Dendritic cell treated with granulocyte-macrophage colony-stimulating factor and Interleukin-4, amounts not matched to agents 40 ng/mL and 50 ng/mL, for 4 days (primary cell): ENCODE results near the gene MAS1L.

Experiments used
- H3K27ac Mint-ChIP-seq: one replicate; pipeline ENCODE4 v1.8.0; 2022; ENCODE audit warnings: mild to moderate bottlenecking, mixed read lengths
- H3K27me3 Mint-ChIP-seq: one replicate; pipeline ENCODE4 v1.8.0; 2022; ENCODE audit warnings: mild to moderate bottlenecking, mixed read lengths
- H3K36me3 Mint-ChIP-seq: one replicate; pipeline ENCODE4 v1.8.0; 2022; ENCODE audit warnings: low read depth, mixed read lengths
- H3K4me1 Mint-ChIP-seq: one replicate; pipeline ENCODE4 v1.8.0; 2022; ENCODE audit warnings: low read depth, mixed read lengths
- H3K4me3 Mint-ChIP-seq: one replicate; pipeline ENCODE4 v1.8.0; 2022; ENCODE audit warnings: mild to moderate bottlenecking, moderate library complexity, mixed read lengths
- H3K9me3 Mint-ChIP-seq: one replicate; pipeline ENCODE4 v1.8.0; 2022; ENCODE audit warnings: mixed read lengths
- intact Hi-C: fragments of 100-400 bp; cut with micrococcal nuclease; formaldehyde crosslinking; loops from one replicate; pipeline ENCODE4 v1.15.0; 2022

MAS1L gene

DNA sequence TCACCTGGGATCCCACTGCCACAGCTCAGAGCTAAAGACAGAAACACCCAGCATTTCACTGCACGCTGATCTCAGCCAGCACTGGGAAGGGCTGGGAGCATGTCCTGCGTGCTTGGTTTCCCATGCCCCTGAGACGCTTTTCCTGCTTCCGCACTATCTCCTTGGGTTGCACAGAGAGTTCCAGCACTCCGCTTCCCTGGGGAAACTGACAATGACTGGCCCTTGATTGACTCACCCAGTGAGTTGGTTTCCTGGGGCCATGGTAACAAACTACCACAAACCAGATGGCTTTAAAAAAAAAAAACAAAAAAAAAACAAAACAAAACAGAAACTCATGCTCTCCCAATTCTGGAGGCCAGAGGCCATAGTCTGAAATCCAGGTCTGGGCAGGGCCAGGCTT lies 14.8 kb upstream of the MAS1L start:
- no peaks in the 10 kb centered on the region for H3K4me1 Mint-ChIP-seq
- no peaks in the 10 kb centered on the region for H3K36me3 Mint-ChIP-seq
- H3K27me3 Mint-ChIP-seq = no peaks in the 10 kb centered on the region

DNA sequence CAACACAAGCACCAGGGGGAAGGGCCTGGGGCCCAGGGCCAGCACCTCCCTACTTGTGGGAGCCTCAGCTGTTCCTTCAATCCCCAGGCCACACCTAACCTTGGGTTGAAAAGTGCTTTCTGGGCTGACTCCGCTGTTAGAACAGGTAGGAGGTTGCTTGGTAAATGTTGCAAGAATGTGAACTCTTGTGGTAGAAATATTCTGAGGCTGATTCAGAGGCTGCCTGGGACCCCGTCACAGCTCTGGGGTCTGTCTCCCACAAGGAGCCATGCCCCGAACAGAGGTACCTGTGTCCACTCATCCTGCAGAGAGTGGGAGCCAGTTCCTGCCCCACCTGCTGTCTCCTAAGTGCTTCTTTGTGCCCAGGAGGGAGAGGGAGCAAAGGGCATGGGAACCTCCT lies 14.4 kb upstream of the MAS1L start:
- no peaks in the 10 kb centered on the region for H3K36me3 Mint-ChIP-seq
- intact Hi-C loops = no loop called here
- no peaks in the 10 kb centered on the region for H3K27me3 Mint-ChIP-seq
- H3K4me3 Mint-ChIP-seq = no peak overlapping the region
- H3K4me1 Mint-ChIP-seq = no peaks in the 10 kb centered on the region
- H3K27ac Mint-ChIP-seq = no peak overlapping the region
- no peaks in the 10 kb centered on the region for H3K9me3 Mint-ChIP-seq

More for the DNA sequence above, 14.8 kb upstream of the MAS1L start:
- Mint-ChIP-seq H3K9me3 (no peaks in the 10 kb centered on the region), H3K27ac (no peak overlapping the region), H3K4me3 (no peak overlapping the region)
- intact Hi-C loops = no loop called here

DNA sequence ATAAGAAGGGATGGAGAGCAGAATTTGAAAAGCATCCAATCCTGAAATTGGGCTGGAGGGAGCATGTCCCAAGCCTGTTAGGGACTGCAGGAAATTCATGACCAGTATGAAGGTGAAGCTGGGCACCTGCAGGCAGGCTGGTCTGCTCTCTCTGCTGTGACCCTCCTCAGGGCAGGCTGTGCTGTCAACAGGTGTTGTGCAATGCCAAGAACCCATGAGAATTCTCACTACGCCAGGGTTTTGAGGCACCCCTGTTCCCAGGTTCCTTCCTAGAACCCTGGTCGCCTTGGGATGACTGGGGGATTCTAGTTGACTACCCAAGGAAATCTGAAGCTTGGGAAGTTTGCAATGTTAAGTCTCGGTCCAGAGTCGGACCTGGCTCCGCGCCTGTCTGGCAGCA lies 13.3 kb upstream of the MAS1L start:
- Mint-ChIP-seq H3K4me3 (no peak overlapping the region), H3K36me3 (no peaks in the 10 kb centered on the region), H3K27me3 (no peaks in the 10 kb centered on the region), H3K27ac (no peak overlapping the region), H3K9me3 (no peaks in the 10 kb centered on the region), H3K4me1 (no peaks in the 10 kb centered on the region)
- intact Hi-C loops = no loop called here

DNA sequence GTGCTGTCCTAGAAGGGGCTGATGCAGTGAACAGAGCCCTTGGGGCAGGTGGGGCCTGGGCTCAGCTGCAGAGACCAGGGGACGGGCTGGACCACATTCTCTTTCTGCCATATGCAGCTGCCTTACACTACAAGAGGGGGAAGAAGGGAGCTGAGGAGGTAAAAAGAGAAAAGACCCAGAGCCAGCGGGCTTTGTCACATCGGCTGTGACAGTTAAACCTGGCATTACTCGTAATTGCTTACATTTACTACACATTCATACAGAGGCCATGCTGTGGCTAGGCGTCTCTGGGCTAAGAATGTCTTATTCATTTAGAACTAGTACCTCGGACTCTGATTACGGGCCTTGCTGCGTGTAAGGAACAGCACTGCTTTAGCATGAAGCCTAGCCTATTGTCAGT lies 12.8 kb upstream of the MAS1L start:
- peaks cover 1% of the 10 kb centered on the region for H3K27me3 Mint-ChIP-seq
- intact Hi-C loops = no loop called here
- no peak overlapping the region for H3K27ac Mint-ChIP-seq
- H3K36me3 Mint-ChIP-seq = no peaks in the 10 kb centered on the region
- H3K9me3 Mint-ChIP-seq = no peaks in the 10 kb centered on the region
- H3K4me1 Mint-ChIP-seq = no peaks in the 10 kb centered on the region
- H3K4me3 Mint-ChIP-seq = no peak overlapping the region

DNA sequence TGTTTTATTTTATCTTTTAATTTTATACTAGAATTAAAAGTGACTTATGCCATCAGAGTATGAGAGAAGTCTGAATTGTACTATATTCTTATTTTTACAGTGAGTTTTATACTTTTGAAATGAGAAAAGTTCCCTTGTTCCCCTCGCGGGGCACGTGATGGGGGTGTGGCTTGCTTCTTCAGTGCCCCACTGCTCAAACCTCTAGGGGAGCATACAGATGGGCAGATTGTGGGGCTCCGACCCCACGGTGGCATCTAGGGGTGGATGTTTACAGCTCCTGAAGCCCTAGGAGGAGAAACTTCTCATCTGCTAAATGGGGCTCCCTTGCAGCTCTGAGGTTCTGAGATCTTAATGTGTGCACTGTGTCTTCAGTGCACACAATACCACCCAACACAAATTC lies 11.9 kb upstream of the MAS1L start:
- no peaks in the 10 kb centered on the region for H3K4me1 Mint-ChIP-seq
- H3K27ac Mint-ChIP-seq = no peak overlapping the region
- intact Hi-C loops = no loop called here
- no peaks in the 10 kb centered on the region for H3K36me3 Mint-ChIP-seq
- H3K27me3 Mint-ChIP-seq = peaks cover 3% of the 10 kb centered on the region
- no peaks in the 10 kb centered on the region for H3K9me3 Mint-ChIP-seq
- H3K4me3 Mint-ChIP-seq = no peak overlapping the region

DNA sequence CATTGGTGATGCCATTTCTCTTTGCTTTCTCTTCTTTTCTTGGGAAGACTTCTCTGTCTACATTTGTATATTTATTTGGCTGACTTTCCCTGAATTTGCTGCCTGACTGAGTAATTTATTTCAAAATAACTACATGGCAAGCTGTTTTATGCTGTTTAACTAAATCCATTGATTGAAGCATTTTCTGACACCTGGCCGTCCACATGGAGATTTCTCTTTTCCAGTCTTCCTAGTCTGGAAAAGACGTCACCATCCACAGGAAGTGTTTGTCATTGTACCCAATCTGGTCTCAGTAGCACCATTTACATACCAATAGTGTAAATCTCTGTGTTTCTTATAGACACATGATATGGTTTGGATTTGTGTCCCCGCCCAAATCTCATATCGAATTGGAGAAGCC lies 9.2 kb upstream of the MAS1L start:
- no peaks in the 10 kb centered on the region for H3K9me3 Mint-ChIP-seq
- H3K36me3 Mint-ChIP-seq = no peaks in the 10 kb centered on the region
- no peak overlapping the region for H3K4me3 Mint-ChIP-seq
- H3K4me1 Mint-ChIP-seq = no peaks in the 10 kb centered on the region
- no peak overlapping the region for H3K27ac Mint-ChIP-seq
- H3K27me3 Mint-ChIP-seq = peaks cover 3% of the 10 kb centered on the region
- intact Hi-C loops = no loop called here

DNA sequence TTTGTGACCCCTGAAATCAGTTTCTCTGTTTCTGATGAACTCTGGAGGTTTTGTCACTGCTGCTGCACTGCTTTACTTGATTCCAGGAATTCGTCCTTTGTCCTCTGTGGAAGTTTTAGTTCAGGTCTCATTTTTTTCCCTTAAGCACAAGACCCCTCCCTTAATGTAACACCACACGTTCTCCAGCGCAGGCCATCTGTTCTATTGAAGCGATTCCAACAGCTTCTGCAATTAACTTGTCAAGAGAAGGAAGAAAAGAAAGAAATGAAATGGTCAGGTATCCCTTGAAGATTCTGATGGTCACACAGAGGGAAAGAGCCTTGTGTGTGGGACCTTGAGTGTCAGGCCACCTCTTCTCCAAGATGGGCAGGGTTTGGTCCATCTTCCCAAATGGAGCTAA lies 7.8 kb upstream of the MAS1L start:
- Mint-ChIP-seq H3K27ac (no peak overlapping the region), H3K4me1 (no peaks in the 10 kb centered on the region), H3K36me3 (no peaks in the 10 kb centered on the region), H3K9me3 (no peaks in the 10 kb centered on the region), H3K4me3 (no peak overlapping the region), H3K27me3 (peaks cover 3% of the 10 kb centered on the region)
- intact Hi-C loops = no loop called here

DNA sequence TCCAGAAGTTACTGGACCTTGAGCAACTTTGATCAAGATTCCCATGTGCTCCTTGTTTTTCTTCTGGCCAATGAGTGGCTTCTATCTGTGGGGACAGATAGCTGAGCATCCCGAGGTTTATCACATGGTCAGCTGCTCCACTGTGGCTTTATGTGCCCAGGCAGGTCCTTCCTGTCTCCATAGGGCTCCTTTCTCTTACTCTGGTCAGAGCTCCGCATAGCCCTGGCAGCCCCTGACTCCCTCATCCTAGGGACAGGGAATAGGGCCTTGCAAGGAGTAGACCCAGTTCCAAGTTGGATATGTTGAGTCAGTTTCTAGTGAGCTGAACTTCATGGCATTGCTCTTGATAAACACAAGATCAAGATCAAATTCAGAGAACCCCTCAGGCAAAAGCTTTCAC lies 6.4 kb upstream of the MAS1L start:
- H3K36me3 Mint-ChIP-seq = no peaks in the 10 kb centered on the region
- H3K4me3 Mint-ChIP-seq = no peak overlapping the region
- peaks cover 3% of the 10 kb centered on the region for H3K27me3 Mint-ChIP-seq
- no peaks in the 10 kb centered on the region for H3K9me3 Mint-ChIP-seq
- intact Hi-C loops = no loop called here
- H3K27ac Mint-ChIP-seq = no peak overlapping the region
- H3K4me1 Mint-ChIP-seq = no peaks in the 10 kb centered on the region

DNA sequence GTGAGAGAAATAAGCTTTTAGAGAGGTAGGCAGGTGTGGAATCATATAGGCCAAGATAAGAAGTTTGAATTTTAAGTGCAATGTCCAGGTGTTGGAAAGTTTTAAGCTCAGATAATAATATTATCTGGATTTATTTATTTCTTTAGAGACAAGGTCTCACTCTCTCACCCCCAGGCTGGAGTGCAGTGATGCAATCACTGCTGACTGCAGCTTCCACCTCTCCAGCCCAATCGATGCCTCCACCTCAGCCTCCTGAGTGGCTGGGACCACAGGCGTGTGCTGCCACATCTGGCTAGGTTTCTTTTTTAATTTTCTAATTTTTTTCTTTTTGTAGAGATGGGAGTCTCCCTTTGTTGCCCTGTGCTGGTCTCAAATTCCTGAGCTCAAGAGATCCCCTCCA lies 5.5 kb upstream of the MAS1L start:
- intact Hi-C loops = no loop called here
- no peaks in the 10 kb centered on the region for H3K9me3 Mint-ChIP-seq
- H3K27ac Mint-ChIP-seq = no peak overlapping the region
- H3K27me3 Mint-ChIP-seq = peaks cover 3% of the 10 kb centered on the region
- no peak overlapping the region for H3K4me3 Mint-ChIP-seq
- no peaks in the 10 kb centered on the region for H3K4me1 Mint-ChIP-seq
- H3K36me3 Mint-ChIP-seq = no peaks in the 10 kb centered on the region

DNA sequence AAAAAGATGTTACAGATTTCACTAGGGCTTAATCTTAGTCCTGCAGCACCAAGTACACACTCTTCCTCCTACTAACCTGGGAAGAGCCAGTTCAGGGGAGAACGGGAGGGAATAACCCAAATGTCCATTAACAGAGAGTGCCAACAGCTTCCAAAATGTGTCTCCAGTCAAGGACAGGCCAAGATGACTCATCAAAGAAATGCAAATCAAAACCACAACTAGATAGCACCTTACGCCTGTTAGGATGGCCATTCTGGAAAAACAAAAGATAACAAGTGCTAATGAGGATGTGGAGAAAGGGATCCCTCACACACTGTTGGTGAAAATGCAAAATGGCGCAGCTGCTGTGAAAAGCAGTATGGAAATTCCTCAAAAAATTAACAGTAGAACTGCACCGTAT lies 3.8 kb upstream of the MAS1L start:
- intact Hi-C loops = no loop called here
- Mint-ChIP-seq H3K9me3 (no peaks in the 10 kb centered on the region), H3K27ac (no peak overlapping the region)

DNA sequence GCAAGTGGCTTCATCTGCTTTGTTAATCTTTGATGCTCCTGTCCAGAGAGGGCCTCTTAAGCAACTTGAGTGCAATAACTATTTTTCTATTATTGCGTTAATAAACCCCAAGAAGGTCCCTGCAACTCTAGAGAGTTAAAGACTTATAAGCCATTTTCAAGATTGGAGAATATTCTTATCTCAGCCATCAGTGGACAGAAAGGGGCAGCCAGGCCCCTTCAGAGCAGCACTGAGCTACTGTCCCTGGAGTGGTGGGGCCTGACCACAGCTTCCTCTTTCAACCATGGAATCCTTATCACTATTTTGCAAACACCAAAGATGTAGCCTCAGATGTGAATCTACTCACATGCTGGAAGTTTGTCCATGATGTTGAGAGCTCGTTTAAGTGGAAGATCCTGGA lies 2.8 kb upstream of the MAS1L start:
- Mint-ChIP-seq H3K4me1 (no peaks in the 10 kb centered on the region), H3K27me3 (peaks cover 1% of the 10 kb centered on the region), H3K9me3 (no peaks in the 10 kb centered on the region), H3K4me3 (no peak overlapping the region), H3K36me3 (no peaks in the 10 kb centered on the region), H3K27ac (no peak overlapping the region)
- intact Hi-C loops = no loop called here

More for the DNA sequence above, 3.8 kb upstream of the MAS1L start:
- Mint-ChIP-seq H3K4me3 (no peak overlapping the region), H3K4me1 (no peaks in the 10 kb centered on the region), H3K27me3 (peaks cover 3% of the 10 kb centered on the region), H3K36me3 (no peaks in the 10 kb centered on the region)

DNA sequence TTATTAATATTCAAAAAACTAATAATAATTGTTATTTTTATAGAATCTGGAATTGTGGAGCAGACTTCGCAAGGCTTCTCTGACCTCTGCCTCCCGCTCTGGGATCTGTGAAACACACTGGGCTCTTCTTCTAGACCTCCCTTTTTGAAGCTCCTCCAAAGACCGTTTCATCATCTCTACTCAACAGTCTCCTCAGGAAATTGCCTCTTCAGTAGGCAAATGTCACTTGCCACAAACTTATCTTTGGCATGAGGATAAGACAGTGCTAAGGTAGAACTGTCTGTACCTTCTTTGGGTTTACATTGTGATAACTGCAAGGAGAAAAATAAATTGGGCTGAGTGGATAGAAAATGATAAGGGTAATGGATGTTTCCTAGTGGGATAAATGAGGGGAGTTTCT lies 2.3 kb upstream of the MAS1L start:
- H3K4me3 Mint-ChIP-seq = no peak overlapping the region

DNA sequence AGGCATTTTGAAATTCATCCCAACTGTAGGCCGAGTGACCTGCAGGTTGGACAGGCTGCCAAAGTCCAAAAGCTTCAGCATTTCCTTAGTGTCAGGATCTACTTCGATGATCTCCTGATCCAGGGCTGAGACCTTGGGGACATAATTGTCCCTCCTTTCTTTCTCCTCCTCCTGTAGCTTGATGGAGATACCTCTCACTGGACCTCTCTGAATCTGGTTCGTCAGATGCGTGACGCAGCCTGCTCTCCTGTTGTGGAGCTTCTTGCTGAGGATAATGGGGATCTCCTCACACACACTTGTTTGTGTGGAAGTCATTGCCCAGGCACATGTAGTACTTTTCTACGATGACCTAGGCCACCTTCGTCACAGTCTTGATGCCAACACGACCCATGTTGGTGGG lies 1.5 kb upstream of the MAS1L start:
- Mint-ChIP-seq H3K27ac (no peak overlapping the region), H3K27me3 (no peaks in the 10 kb centered on the region), H3K4me3 (no peak overlapping the region), H3K36me3 (no peaks in the 10 kb centered on the region), H3K4me1 (no peaks in the 10 kb centered on the region), H3K9me3 (no peaks in the 10 kb centered on the region)
- intact Hi-C loops = no loop called here

More for the DNA sequence above, 2.3 kb upstream of the MAS1L start:
- Mint-ChIP-seq H3K36me3 (no peaks in the 10 kb centered on the region), H3K4me1 (no peaks in the 10 kb centered on the region), H3K27me3 (no peaks in the 10 kb centered on the region), H3K9me3 (no peaks in the 10 kb centered on the region), H3K27ac (no peak overlapping the region)
- intact Hi-C loops = no loop called here

DNA sequence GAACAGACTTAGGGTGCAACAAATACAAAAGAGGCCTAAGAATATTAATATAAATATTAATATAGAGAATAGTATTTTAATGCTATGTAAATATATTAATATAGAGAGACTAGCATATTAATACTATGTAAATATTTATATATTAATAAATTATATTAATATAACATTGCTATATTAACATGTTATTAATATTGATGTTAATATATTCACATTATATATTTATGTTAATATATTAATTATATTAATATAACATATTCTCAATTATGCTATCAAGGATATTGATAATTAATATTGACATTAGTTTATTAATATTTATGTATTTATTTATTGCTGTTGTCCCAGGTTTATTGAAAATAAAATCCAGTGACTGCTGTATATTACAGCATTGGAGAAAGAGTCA lies 1.1 kb upstream of the MAS1L start:
- Mint-ChIP-seq H3K36me3 (no peaks in the 10 kb centered on the region), H3K4me1 (no peaks in the 10 kb centered on the region), H3K27me3 (no peaks in the 10 kb centered on the region), H3K4me3 (no peak overlapping the region), H3K9me3 (no peaks in the 10 kb centered on the region), H3K27ac (no peak overlapping the region)
- intact Hi-C loops = no loop called here

DNA sequence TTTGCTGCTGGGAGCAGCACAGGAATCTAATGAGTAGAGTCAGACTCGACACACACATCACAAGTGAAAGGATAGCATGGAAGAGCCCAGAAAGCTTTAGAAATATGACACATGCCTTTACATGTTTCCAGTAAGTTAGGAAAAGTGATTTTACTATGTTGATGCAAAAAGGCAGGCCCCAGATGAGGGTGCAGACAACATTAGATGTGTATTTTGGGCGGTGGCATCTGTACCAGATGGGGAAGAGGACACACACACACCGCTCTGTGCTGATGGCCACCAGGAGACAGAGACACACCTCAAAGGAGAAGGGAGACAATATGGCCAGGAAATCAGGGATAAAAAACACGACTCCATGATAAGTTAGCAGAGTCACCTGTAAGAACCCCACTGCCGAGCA lies 625 bp downstream of the MAS1L start:
- no peak overlapping the region for H3K27ac Mint-ChIP-seq
- no peaks in the 10 kb centered on the region for H3K9me3 Mint-ChIP-seq
- H3K4me1 Mint-ChIP-seq = no peaks in the 10 kb centered on the region
- no peaks in the 10 kb centered on the region for H3K27me3 Mint-ChIP-seq
- H3K36me3 Mint-ChIP-seq = no peaks in the 10 kb centered on the region
- intact Hi-C loops = no loop called here
- no peak overlapping the region for H3K4me3 Mint-ChIP-seq

DNA sequence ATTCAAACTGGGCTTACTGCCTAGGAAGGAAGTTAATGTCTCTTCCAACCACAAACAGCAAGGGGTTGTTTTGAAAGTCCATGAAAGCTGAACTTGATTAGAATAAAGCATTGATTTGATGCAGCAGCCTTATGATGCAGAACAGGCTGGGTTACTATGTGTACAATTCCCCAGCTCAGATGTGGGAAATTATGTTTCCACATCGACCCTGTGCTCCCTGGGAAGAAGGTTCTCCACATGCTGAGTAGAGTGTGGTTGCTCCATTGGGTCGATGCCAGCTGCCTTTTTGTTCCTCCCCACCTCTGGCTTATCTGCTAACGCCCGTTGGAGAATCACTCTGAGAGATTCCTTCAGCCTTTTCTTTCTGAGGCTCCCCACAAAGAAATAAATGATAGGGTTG lies 1.2 kb downstream of the MAS1L start:
- Mint-ChIP-seq H3K4me1 (no peaks in the 10 kb centered on the region), H3K4me3 (no peak overlapping the region), H3K27me3 (no peaks in the 10 kb centered on the region), H3K27ac (no peak overlapping the region), H3K36me3 (no peaks in the 10 kb centered on the region), H3K9me3 (no peaks in the 10 kb centered on the region)
- intact Hi-C loops = no loop called here
